Activated CD4-positive, alpha-beta memory T cell treated with anti-CD3 and anti-CD28 coated beads, Interleukin-2, amount 10 ng/mL, durations not matched to agents 7 days and 5 days (primary cell): ENCODE data around the gene PERCC1. TPM values are rescaled to one million over a fixed set of nuclear protein-coding genes. Genes with fewer than 3 reads are reported as not detected.
A peak's percentile ranks its signal among the peaks of the same experiment; 100 is the strongest.

Experiments used
- CTCF ChIA-PET: fragments of 350-600 bp; sonication (Branson Sonifier 250); formaldehyde crosslinking; loops from one replicate; lab custom pipeline; 2021; ENCODE audit warnings: antibody characterized with exemption, inconsistent platforms; lab: Charles Lee
- POLR2A ChIA-PET: fragments of 350-600 bp; sonication (Branson Sonifier 250); formaldehyde crosslinking; loops from one replicate; lab custom pipeline; 2021; ENCODE audit warnings: antibody characterized with exemption; lab: Charles Lee
- DNase-seq: peaks from one replicate; pipeline ENCODE4 v3.0.0-alpha.2; 2020
- H3K27ac Mint-ChIP-seq: one replicate; pipeline ENCODE4 v1.8.0; 2021; ENCODE audit warnings: mild to moderate bottlenecking, mixed read lengths
- H3K27me3 Mint-ChIP-seq: one replicate; pipeline ENCODE4 v1.8.0; 2021; ENCODE audit warnings: mixed read lengths
- H3K36me3 Mint-ChIP-seq: one replicate; pipeline ENCODE4 v1.8.0; 2021; ENCODE audit warnings: low read depth, mixed read lengths
- H3K4me1 Mint-ChIP-seq: one replicate; pipeline ENCODE4 v1.8.0; 2021; ENCODE audit warnings: mixed read lengths
- H3K4me3 Mint-ChIP-seq: one replicate; pipeline ENCODE4 v1.8.0; 2021; ENCODE audit warnings: mild to moderate bottlenecking, mixed read lengths
- H3K9me3 Mint-ChIP-seq: one replicate; pipeline ENCODE4 v1.8.0; 2021; ENCODE audit warnings: mixed read lengths
- total RNA-seq, 2 experiments: library from RNA; stranded (reverse); gene quantifications; one replicate each; pipeline ENCODE4 v1.2.3, GENCODE V29; 2021

PERCC1 gene
- total RNA-seq, 2 experiments from 2014 or later, result not detected

GRCh38 chr16:1450841-1451240, 20.0 kb downstream of the PERCC1 start:
- ChIA-PET POLR2A (no interaction called here), CTCF (no interaction called here)
- H3K4me1 Mint-ChIP-seq, result peaks cover 10% of the 10 kb centered on the region
- H3K27ac Mint-ChIP-seq, result no peak overlapping the region
- H3K9me3 Mint-ChIP-seq, result no peaks in the 10 kb centered on the region
- no peaks in the 10 kb centered on the region for H3K27me3 Mint-ChIP-seq
- no peaks in the 10 kb centered on the region for H3K36me3 Mint-ChIP-seq
- no peak for DNase-seq
- no peak overlapping the region for H3K4me3 Mint-ChIP-seq

- no peak overlapping the region for H3K27ac Mint-ChIP-seq
- ChIA-PET POLR2A (interaction anchor here (1.0 kb wide), 1 partner anchor 8 kb away, joined by 3 read pairs; no protein-coding TSS in a partner anchor), CTCF (no interaction called here)
- no peaks in the 10 kb centered on the region for H3K9me3 Mint-ChIP-seq
- no peak for DNase-seq
- H3K27me3 Mint-ChIP-seq, result no peaks in the 10 kb centered on the region
- peaks cover 10% of the 10 kb centered on the region for H3K4me1 Mint-ChIP-seq
- H3K4me3 Mint-ChIP-seq, result no peak overlapping the region
- no peaks in the 10 kb centered on the region for H3K36me3 Mint-ChIP-seq
Measured at GRCh38 chr16:1451702-1452392, 21.0 kb downstream of the PERCC1 start.

GRCh38 chr16:1452530-1452929, 21.7 kb downstream of the PERCC1 start:
- Mint-ChIP-seq H3K36me3 (no peaks in the 10 kb centered on the region), H3K9me3 (no peaks in the 10 kb centered on the region), H3K4me1 (peaks cover 10% of the 10 kb centered on the region), H3K4me3 (no peak overlapping the region), H3K27ac (no peak overlapping the region), H3K27me3 (no peaks in the 10 kb centered on the region)
- ChIA-PET POLR2A (no interaction called here), CTCF (no interaction called here)
- no peak for DNase-seq

- Mint-ChIP-seq H3K4me1 (peaks cover 10% of the 10 kb centered on the region), H3K27ac (peak overlapping the region; percentile 78), H3K4me3 (peak overlapping the region; percentile 49), H3K9me3 (no peaks in the 10 kb centered on the region), H3K27me3 (no peaks in the 10 kb centered on the region), H3K36me3 (no peaks in the 10 kb centered on the region)
- CTCF ChIA-PET, result no interaction called here
- POLR2A ChIA-PET, result interaction anchor here (1.1 kb wide), 1 partner anchor 32 kb away, joined by 4 read pairs; the partner anchor contains the start of gene UQCC4
- no peak for DNase-seq
Measured at GRCh38 chr16:1453316-1453715, 22.4 kb downstream of the PERCC1 start.

- H3K4me3 Mint-ChIP-seq, result no peak overlapping the region
- no peak overlapping the region for H3K27ac Mint-ChIP-seq
- POLR2A ChIA-PET, result no interaction called here
- no peaks in the 10 kb centered on the region for H3K9me3 Mint-ChIP-seq
- no peaks in the 10 kb centered on the region for H3K36me3 Mint-ChIP-seq
- no peaks in the 10 kb centered on the region for H3K27me3 Mint-ChIP-seq
- H3K4me1 Mint-ChIP-seq, result peaks cover 14% of the 10 kb centered on the region
- CTCF ChIA-PET, result no interaction called here
- no peak for DNase-seq
Measured at GRCh38 chr16:1454561-1454960, 23.7 kb downstream of the PERCC1 start.

- Mint-ChIP-seq H3K4me3 (no peak overlapping the region), H3K4me1 (peaks cover 14% of the 10 kb centered on the region), H3K9me3 (no peaks in the 10 kb centered on the region), H3K36me3 (no peaks in the 10 kb centered on the region), H3K27ac (no peak overlapping the region), H3K27me3 (no peaks in the 10 kb centered on the region)
- CTCF ChIA-PET, result no interaction called here
- POLR2A ChIA-PET, result no interaction called here
- no peak for DNase-seq
Measured at GRCh38 chr16:1455190-1456171, 24.6 kb downstream of the PERCC1 start.

GRCh38 chr16:1456951-1457350, 26.1 kb downstream of the PERCC1 start:
- DNase-seq, result no peak
- Mint-ChIP-seq H3K27me3 (no peaks in the 10 kb centered on the region), H3K4me1 (peaks cover 14% of the 10 kb centered on the region), H3K36me3 (peaks cover 3% of the 10 kb centered on the region), H3K27ac (no peak overlapping the region), H3K9me3 (no peaks in the 10 kb centered on the region), H3K4me3 (no peak overlapping the region)
- ChIA-PET CTCF (no interaction called here), POLR2A (no interaction called here)

GRCh38 chr16:1457489-1458245, 26.8 kb downstream of the PERCC1 start:
- Mint-ChIP-seq H3K4me1 (peaks cover 14% of the 10 kb centered on the region), H3K36me3 (peaks cover 3% of the 10 kb centered on the region), H3K4me3 (no peak overlapping the region), H3K27me3 (no peaks in the 10 kb centered on the region), H3K9me3 (no peaks in the 10 kb centered on the region), H3K27ac (no peak overlapping the region)
- CTCF ChIA-PET, result interaction anchor here (0.6 kb wide), 1 partner anchor 89 kb away, joined by 5 read pairs; no protein-coding TSS in a partner anchor
- POLR2A ChIA-PET, result no interaction called here
- no peak for DNase-seq

GRCh38 chr16:1458336-1458976, 27.6 kb downstream of the PERCC1 start:
- no peak for DNase-seq
- H3K4me3 Mint-ChIP-seq, result no peak overlapping the region
- H3K27me3 Mint-ChIP-seq, result no peaks in the 10 kb centered on the region
- ChIA-PET POLR2A (no interaction called here), CTCF (no interaction called here)
- peaks cover 3% of the 10 kb centered on the region for H3K36me3 Mint-ChIP-seq
- H3K4me1 Mint-ChIP-seq, result peaks cover 13% of the 10 kb centered on the region
- no peaks in the 10 kb centered on the region for H3K9me3 Mint-ChIP-seq
- no peak overlapping the region for H3K27ac Mint-ChIP-seq

GRCh38 chr16:1458977-1459341, 28.1 kb downstream of the PERCC1 start:
- Mint-ChIP-seq H3K27me3 (no peaks in the 10 kb centered on the region), H3K27ac (no peak overlapping the region), H3K4me1 (peaks cover 8% of the 10 kb centered on the region), H3K4me3 (no peak overlapping the region), H3K9me3 (no peaks in the 10 kb centered on the region), H3K36me3 (peaks cover 3% of the 10 kb centered on the region)
- ChIA-PET POLR2A (no interaction called here), CTCF (no interaction called here)
- no peak for DNase-seq

GRCh38 chr16:1459967-1460366, 29.1 kb downstream of the PERCC1 start:
- Mint-ChIP-seq H3K27me3 (no peaks in the 10 kb centered on the region), H3K4me1 (peaks cover 3% of the 10 kb centered on the region), H3K27ac (no peak overlapping the region), H3K9me3 (no peaks in the 10 kb centered on the region), H3K36me3 (peaks cover 3% of the 10 kb centered on the region), H3K4me3 (no peak overlapping the region)
- DNase-seq, result no peak
- ChIA-PET CTCF (no interaction called here), POLR2A (no interaction called here)

GRCh38 chr16:1460602-1461138, 29.8 kb downstream of the PERCC1 start:
- Mint-ChIP-seq H3K27me3 (no peaks in the 10 kb centered on the region), H3K4me3 (no peak overlapping the region), H3K36me3 (peaks cover 3% of the 10 kb centered on the region), H3K27ac (no peak overlapping the region), H3K4me1 (peaks cover 3% of the 10 kb centered on the region), H3K9me3 (no peaks in the 10 kb centered on the region)
- CTCF ChIA-PET, result no interaction called here
- DNase-seq, result no peak
- POLR2A ChIA-PET, result no interaction called here
